Stimulated activated CD8-positive, alpha-beta memory T cell treated with anti-CD3 and anti-CD28 coated beads, Interleukin-15, amount 100 ng/mL, for 4 hours (primary cell): ENCODE measurements around the gene CDH23.

Experiments
- DNase-seq, 2 donors: peaks; one replicate each; pipeline ENCODE4 v3.0.0-alpha.2; 2020; ENCODE audit warnings: low read depth in 2 of 2

CDH23 gene

DNA sequence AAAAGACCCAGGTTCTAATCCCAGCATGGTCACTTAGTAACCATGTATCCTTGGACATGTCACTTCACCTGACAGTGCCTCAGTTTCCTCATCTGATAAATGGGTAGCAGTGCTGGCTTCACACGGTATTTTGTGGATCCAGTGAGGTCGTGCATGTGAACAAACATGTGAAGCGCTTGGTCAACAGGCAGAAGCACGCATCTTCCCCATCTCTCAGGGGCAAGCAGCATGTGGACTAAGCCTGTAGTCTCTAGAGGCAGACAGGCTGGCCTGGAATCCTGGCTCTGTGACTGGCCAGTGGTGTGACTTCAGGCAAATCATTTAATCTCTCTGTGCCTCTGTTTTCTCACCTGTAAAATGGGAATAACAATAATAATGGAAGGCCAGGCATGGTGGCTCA is 207.0 kb downstream of the CDH23 start:
- no peak for DNase-seq

DNA sequence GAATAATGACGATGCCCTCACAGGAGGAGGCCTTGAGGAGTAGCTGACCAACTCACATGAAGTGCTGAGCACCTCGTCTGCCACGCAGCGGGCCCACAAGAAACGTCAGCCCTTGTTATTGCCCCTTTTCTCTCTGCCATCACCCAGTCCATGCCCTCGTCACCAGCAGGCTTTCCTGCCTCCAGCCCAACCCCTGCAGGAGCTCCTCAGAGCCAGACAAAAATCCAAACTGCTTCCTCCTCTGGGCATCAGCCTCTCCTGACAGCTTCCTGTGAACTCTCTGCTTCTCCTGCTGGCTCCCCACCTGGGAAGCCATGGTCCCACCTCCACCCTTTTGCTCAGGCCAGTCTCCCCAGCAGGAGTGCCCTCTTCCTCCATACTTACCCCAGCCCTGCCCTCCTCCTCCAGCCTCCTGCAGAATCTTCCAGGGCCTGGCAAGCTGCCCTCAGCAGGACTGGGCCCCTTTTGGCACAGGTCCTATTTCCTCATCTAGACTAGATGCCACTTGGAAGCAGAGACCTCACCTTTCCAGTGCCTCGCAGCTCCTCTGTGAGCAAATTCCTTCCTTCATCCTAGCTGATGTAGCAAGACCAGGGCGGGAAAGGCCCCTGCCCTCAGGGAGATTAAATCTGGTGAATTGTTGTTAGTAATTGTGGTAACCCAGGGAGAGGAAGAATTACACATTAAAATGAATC is 207.8 kb downstream of the CDH23 start:
- no peak for DNase-seq

GRCh38 chr10:71605263-71605962 is 208.7 kb downstream of the CDH23 start:
- DNase-seq = no peak

GRCh38 chr10:71606257-71607081 is 209.7 kb downstream of the CDH23 start:
- DNase-seq = no peak

GRCh38 chr10:71607082-71607443 is 210.3 kb downstream of the CDH23 start:
- DNase-seq = no peak

GRCh38 chr10:71608819-71609768 is 212.4 kb downstream of the CDH23 start:
- DNase-seq = peak; percentile 19 to 21

DNA sequence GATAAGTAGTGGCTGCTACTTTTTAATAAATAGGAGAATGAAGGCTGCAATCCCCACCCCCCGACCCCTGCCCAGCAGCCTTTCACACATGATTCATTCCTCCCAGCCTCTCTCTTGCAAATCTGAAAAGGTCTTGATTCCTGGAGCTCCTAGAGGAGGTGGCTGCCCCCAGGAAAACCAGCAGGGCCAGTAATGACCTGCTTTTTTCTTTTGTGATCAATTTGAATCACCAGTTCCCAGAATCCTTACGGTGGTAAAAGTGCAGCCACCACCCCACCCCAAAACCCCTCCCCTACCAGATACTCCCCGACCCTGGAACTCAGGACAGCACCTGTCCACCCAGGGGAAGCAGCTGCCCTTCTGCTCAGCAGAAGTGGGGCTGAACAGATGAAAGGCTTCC is 213.9 kb downstream of the CDH23 start:
- no peak for DNase-seq

DNA sequence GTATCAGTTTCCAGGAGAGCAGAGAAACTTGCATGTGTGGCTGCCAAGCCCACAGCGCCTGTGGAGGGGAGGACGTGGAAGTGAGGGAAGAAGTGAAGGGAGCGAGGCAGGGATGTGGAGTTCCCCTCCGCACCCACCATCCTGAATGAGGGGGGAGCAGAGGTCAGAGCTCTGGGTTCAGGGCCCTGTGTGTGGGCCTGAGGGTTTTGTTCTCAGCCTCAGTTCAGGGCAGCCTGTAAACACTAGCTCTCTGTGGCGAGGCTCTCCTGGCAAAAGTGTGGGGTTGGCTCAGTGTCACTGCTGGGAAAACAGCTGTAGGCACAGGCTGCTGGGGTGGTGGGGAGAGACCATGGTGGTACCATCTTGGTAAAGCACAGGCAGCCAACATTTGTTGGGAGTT is 214.4 kb downstream of the CDH23 start:
- DNase-seq = no peak

DNA sequence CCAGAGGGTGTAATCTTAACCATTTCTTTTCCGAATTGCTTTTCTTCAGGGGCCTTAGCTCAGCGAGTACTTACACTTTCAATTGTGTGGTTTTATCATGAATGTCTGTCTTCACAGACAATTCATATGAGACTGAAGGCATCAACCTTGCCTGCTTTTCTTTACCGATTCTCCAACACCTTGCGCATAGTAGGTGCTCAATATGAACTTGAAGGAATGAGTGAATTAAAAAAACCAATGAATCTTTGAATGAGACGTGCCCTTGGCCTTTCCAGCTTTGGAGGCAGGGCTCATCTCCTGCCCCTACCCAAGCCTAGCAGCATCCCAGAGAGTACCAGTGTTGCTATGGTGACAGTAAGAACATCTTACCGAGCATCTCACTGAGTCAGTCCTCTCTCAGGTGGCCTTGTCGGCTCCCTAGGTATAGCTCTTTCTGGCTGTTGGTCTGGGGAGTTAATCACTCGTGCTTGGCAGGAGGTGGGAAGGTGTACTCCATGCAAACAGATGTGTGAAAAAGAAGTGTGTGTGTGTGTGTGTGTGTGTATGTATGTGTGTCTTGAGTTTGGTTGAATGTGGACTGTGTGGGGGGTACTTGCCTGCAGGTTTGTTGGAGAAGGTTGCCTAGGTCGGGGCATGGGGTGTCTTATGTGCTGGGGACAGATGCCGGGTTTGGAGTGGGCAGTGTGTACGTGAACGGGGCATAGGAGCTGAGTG is 215.1 kb downstream of the CDH23 start:
- no peak for DNase-seq

- no peak for DNase-seq
Observed at GRCh38 chr10:71613261-71613777, 216.6 kb downstream of the CDH23 start.

GRCh38 chr10:71613877-71614276 is 217.2 kb downstream of the CDH23 start:
- DNase-seq = no peak

DNA sequence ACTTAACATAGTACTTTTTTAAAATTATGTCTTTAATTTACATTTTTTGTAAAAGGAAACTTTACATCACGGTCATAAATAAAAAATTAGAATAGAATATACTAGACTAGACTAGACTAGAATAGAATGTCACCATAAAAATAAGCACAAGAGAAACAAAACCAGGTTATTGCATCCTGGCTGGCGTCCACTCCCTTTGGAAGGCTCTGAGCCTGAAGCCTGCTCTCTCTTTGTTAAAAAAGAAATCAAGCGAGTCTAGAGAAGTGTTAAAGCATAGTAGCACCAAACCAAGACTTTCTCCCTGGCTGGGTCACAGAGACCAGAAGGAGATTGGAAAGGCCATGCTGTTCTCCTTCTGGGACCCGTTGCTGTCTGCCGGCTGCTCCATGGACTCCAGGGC is 218.2 kb downstream of the CDH23 start:
- no peak for DNase-seq

DNA sequence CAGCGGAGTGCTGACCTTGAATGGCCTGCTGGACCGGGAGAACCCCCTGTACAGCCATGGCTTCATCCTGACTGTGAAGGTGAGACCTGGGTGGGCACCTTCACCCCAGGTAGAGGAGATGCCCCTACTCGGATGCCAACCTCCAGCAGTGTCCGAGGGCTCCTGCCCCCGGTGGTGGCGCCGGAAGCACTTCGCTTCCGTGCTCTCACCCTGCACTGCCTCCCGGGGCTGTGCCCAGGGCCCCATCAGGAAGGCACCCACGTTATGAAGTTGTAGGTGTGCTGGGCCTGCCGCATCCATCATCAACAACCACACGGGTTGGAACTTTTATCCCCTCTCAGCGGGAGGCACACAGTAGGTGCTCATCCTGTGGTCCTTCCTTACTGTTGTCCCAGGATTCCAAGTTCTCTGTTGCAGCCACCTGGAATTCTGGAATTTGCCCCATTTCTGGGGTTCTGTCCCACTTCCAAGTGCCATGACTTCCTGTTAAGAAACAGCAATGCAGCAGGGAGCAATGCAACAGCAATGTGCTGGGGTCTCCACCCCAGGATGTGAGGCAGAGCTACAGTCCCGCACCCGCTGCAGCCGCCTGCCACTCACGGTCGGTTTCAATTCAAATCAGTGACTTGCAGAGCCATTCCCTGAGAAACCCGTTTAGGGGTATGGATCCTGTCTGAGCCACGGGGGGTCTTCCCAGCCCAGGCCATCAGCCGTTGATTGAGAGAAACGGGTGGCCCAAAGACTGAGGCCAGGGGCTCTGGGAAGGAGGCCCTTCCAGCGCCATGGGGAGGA is 219.0 kb downstream of the CDH23 start:
- no peak for DNase-seq

DNA sequence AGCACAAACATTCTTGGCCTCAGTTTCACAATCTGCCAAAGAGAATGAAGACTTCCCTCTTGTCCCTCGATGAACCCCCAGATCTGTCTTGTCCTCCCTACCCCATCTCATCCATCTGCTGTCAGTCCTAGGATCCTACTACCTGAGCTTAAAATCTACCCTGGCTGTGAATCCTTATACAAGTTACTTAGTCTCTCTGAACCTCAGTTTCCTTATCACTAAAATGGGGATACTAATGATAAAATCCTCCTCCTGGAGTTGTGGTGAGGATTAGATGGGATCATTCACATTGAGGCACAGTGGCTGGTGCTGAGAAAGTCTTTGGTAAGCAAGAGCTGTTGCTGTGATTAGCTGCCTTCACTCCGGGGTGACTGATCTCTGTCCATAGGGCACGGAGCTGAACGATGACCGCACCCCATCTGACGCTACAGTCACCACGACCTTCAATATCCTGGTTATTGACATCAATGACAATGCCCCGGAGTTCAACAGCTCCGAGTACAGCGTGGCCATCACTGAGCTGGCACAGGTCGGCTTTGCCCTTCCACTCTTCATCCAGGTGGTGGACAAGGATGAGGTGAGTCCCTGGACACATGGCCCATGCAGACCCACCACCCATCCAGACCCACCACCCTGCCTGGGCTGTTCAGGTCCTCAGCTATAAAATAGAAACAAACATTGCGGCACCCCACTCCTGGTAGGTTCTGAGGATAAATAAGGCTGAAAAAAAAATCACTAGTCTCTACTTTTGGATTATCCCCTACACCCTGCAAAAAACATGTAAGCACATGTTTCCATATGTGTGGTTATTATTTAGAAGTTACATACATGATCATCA is 220.3 kb downstream of the CDH23 start:
- no peak for DNase-seq

- DNase-seq = no peak
Observed at GRCh38 chr10:71618176-71618575, 221.5 kb downstream of the CDH23 start.

DNA sequence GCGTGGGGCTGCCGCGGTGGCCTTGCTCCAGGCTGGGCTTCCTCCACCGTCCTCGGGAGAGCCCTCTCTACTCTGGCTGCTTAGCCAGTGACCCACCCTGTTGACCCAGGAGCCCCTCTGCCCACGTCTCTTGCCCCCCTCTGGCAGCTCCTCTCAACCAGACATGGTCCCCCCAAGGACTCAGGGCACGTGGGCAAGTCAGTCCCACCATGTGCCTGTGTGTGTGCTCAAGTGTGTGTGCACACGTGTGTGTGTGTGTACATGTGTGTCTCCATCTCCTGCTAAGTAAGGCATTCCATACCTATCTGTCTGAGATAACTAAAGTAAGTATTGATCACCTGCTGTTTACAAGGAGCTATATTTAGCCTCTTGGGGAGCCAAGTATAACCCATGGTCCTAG is 221.9 kb downstream of the CDH23 start:
- no peak for DNase-seq

- DNase-seq = no peak
Observed at GRCh38 chr10:71620642-71621041, 223.9 kb downstream of the CDH23 start.

- no peak for DNase-seq
Observed at GRCh38 chr10:71621231-71622153, 224.8 kb downstream of the CDH23 start.
